ENCODE results near the gene CENPQ. TPM values are rescaled to one million over a fixed set of nuclear protein-coding genes. Genes with fewer than 3 reads are reported as not detected.

Gene CENPQ
- total RNA-seq, 6 experiments from 2014 or later: 7.2 to 14.3 (median 13.2) TPM

- Mint-ChIP-seq H3K4me1 (ENCODE audit: low read depth) (no peaks in the 10 kb centered on the region), H3K27me3 (ENCODE audit: insufficient read depth) (no peaks in the 10 kb centered on the region; the same call in 1 of the 2 replicates), H3K4me3 (no peak overlapping the region), H3K27ac (no peak overlapping the region), H3K9me3 (no peaks in the 10 kb centered on the region), H3K36me3 (ENCODE audit: low read depth) (no peaks in the 10 kb centered on the region)
- DNase-seq: no peak
- TF ChIP-seq, protein P1, sequence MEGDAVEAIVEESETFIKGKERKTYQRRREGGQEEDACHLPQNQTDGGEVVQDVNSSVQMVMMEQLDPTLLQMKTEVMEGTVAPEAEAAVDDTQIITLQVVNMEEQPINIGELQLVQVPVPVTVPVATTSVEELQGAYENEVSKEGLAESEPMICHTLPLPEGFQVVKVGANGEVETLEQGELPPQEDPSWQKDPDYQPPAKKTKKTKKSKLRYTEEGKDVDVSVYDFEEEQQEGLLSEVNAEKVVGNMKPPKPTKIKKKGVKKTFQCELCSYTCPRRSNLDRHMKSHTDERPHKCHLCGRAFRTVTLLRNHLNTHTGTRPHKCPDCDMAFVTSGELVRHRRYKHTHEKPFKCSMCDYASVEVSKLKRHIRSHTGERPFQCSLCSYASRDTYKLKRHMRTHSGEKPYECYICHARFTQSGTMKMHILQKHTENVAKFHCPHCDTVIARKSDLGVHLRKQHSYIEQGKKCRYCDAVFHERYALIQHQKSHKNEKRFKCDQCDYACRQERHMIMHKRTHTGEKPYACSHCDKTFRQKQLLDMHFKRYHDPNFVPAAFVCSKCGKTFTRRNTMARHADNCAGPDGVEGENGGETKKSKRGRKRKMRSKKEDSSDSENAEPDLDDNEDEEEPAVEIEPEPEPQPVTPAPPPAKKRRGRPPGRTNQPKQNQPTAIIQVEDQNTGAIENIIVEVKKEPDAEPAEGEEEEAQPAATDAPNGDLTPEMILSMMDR (IDR thresholded peaks at IDR 0.05): no peak
Observed at GRCh38 chr6:49490633-49491032, 27.5 kb downstream of the CENPQ start.

- H3K4me1 Mint-ChIP-seq (ENCODE audit: low read depth): no peaks in the 10 kb centered on the region
- no peaks in the 10 kb centered on the region for H3K9me3 Mint-ChIP-seq
- no peak overlapping the region for H3K4me3 Mint-ChIP-seq
- no peak overlapping the region for H3K27ac Mint-ChIP-seq
- H3K27me3 Mint-ChIP-seq (ENCODE audit: insufficient read depth): peaks cover 4% of the 10 kb centered on the region; the same call in 1 of the 2 replicates
- TF ChIP-seq, protein P1 (IDR thresholded peaks at IDR 0.05): no peak
- no peaks in the 10 kb centered on the region for H3K36me3 Mint-ChIP-seq (ENCODE audit: low read depth)
- DNase-seq: no peak
Observed at GRCh38 chr6:49497304-49497703, 34.1 kb downstream of the CENPQ start.

DNA sequence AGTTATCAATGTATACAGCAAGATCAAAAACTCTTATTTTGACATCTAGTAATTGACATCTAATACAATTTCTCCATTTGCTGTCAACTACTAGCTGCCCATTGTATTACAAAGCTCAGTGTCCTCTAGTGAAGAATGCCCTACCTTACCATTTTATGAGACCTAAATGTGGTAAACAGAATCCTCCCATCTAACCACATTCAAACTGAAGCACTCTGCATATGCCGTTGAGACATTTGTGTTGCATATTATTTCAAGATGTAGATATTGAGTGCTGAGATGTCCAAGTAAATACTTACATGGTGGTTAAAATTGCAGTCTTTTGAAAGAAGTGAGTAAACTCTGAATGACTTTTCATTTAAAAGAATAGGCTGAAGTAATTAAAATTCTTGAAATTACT is 36.0 kb downstream of the CENPQ start:
- DNase-seq: no peak
- Mint-ChIP-seq H3K4me1 (ENCODE audit: low read depth) (no peaks in the 10 kb centered on the region), H3K27ac (no peak overlapping the region), H3K4me3 (no peak overlapping the region), H3K36me3 (ENCODE audit: low read depth) (no peaks in the 10 kb centered on the region), H3K9me3 (no peaks in the 10 kb centered on the region), H3K27me3 (ENCODE audit: insufficient read depth) (peaks cover 4% of the 10 kb centered on the region; the same call in 1 of the 2 replicates)
- TF ChIP-seq, protein P1 (IDR thresholded peaks at IDR 0.05): no peak

DNA sequence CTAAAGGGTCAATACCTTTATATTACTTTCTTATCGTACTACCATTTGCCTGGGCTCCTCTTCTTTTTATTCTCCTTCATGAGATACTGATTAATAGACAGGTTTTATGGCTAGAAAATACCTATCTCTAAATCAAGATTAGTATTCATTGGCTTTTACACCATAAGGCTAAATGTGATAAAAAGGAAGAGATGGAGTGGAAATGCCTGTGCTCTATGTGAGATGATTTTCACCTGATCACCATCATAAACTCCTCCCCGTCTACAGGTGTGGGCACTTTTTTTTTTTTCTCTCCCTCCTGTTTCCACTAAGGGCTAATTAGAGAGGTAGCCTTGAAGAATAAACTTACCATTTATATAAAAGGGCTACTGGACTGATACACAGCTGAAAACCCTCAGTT is 36.5 kb downstream of the CENPQ start, which contains the start of gene GLYATL3:
Gene GLYATL3, plus strand, starts transcription at position 301 of the 400 bp plus-strand sequence. CDS start 12,068 bp downstream, outside the sequence.
- DNase-seq: no peak
- no peaks in the 10 kb centered on the region for H3K4me1 Mint-ChIP-seq (ENCODE audit: low read depth)
- no peak within 1 kb of the TSS for H3K4me3 Mint-ChIP-seq
- H3K27me3 Mint-ChIP-seq (ENCODE audit: insufficient read depth): peaks cover 4% of the 10 kb centered on the region; the same call in 1 of the 2 replicates
- no peaks in the 10 kb centered on the region for H3K36me3 Mint-ChIP-seq (ENCODE audit: low read depth)
- H3K27ac Mint-ChIP-seq: no peak within 1 kb of the TSS
- TF ChIP-seq, protein P1 (IDR thresholded peaks at IDR 0.05): no peak
- no peaks in the 10 kb centered on the region for H3K9me3 Mint-ChIP-seq

GRCh38 chr6:49504666-49505065 is 41.5 kb downstream of the CENPQ start:
- TF ChIP-seq, protein P1 (IDR thresholded peaks at IDR 0.05): no peak
- Mint-ChIP-seq H3K27ac (no peak overlapping the region), H3K4me1 (ENCODE audit: low read depth) (no peaks in the 10 kb centered on the region), H3K27me3 (ENCODE audit: insufficient read depth) (peaks cover 7% of the 10 kb centered on the region; the same call in 1 of the 2 replicates), H3K4me3 (no peak overlapping the region), H3K36me3 (ENCODE audit: low read depth) (no peaks in the 10 kb centered on the region), H3K9me3 (no peaks in the 10 kb centered on the region)
- DNase-seq: no peak
